ENCODE results near the gene HTT-AS. TPM values are rescaled to one million over a fixed set of nuclear protein-coding genes. Genes with fewer than 3 reads are reported as not detected.

HTT-AS gene
- total and polyA plus RNA-seq, 8 donors = not detected

- DNase-seq = no peak
- peaks cover 0 to 7% (median 0%) of the 10 kb centered on the region in 3 donors for H3K4me1 ChIP-seq
- intact Hi-C loops (cut with DNase I) = no loop called here
- whole genome bisulfite sequencing, 2 donors = 64 to 73% methylated on average over 7 of the region's 7 CpGs
- no peak for FAIRE-seq
- no peak overlapping the region for H3K27ac ChIP-seq
- no peaks in the 10 kb centered on the region for H3K36me3 ChIP-seq
- no peak overlapping the region for H3K4me3 ChIP-seq
- H3K27me3 ChIP-seq = no peaks in the 10 kb centered on the region
- no peak for TF ChIP-seq CTCF (IDR thresholded peaks at IDR 0.05)
- no peak for ATAC-seq
- no peaks in the 10 kb centered on the region for H3K9me3 ChIP-seq
Observed at GRCh38 chr4:3046162-3046561, 28.2 kb downstream of the HTT-AS start.

- DNase-seq (peak in 1 of 6 donors; percentile 52), ATAC-seq (peak in 2 of 4 donors; percentile 42 to 43), FAIRE-seq (no peak)
- Histone ChIP-seq H3K9me3 (no peaks in the 10 kb centered on the region), H3K27ac (no peak overlapping the region), H3K36me3 (no peaks in the 10 kb centered on the region), H3K4me1 (peaks cover 0 to 7% (median 0%) of the 10 kb centered on the region in 3 donors), H3K4me3 (no peak overlapping the region), H3K27me3 (no peaks in the 10 kb centered on the region)
- no peak for TF ChIP-seq CTCF (IDR thresholded peaks at IDR 0.05)
- 77 to 83% methylated on average over 22 of the region's 22 CpGs for WGBS, 2 donors
- intact Hi-C loops (cut with DNase I) = no loop called here
Observed at GRCh38 chr4:3044870-3045819, 29.2 kb downstream of the HTT-AS start.

GRCh38 chr4:3043282-3044020 is 30.9 kb downstream of the HTT-AS start:
- Histone ChIP-seq H3K4me3 (no peak overlapping the region), H3K36me3 (no peaks in the 10 kb centered on the region), H3K4me1 (peaks cover 0 to 7% (median 0%) of the 10 kb centered on the region in 3 donors), H3K9me3 (no peaks in the 10 kb centered on the region), H3K27ac (no peak overlapping the region), H3K27me3 (no peaks in the 10 kb centered on the region)
- ATAC-seq = no peak
- whole genome bisulfite sequencing, 2 donors = 82 to 89% methylated on average over 11 of the region's 11 CpGs
- TF ChIP-seq CTCF (IDR thresholded peaks at IDR 0.05) = no peak
- no peak for DNase-seq
- FAIRE-seq = no peak
- intact Hi-C loops (cut with DNase I) = no loop called here

- H3K4me1 ChIP-seq = peaks cover 0 to 7% (median 0%) of the 10 kb centered on the region in 3 donors
- peak overlapping the region in 1 of 4 donors; percentile 34 for H3K27ac ChIP-seq
- TF ChIP-seq CTCF (IDR thresholded peaks at IDR 0.05) = no peak
- intact Hi-C loops (cut with DNase I) = no loop called here
- H3K4me3 ChIP-seq = peak overlapping the region in 1 of 4 donors; percentile 42
- no peaks in the 10 kb centered on the region for H3K27me3 ChIP-seq
- DNase-seq = no peak
- 75 to 76% methylated on average over 10 of the region's 10 CpGs for WGBS, 2 donors
- H3K9me3 ChIP-seq = no peaks in the 10 kb centered on the region
- FAIRE-seq = no peak
- no peaks in the 10 kb centered on the region for H3K36me3 ChIP-seq
- ATAC-seq = no peak
Observed at GRCh38 chr4:3042226-3042625, 32.1 kb downstream of the HTT-AS start.
